Measurements from ENCODE around the gene CD22. TPM values are rescaled to one million over a fixed set of nuclear protein-coding genes. Genes with fewer than 3 reads are reported as not detected.

CD22 gene
- total and polyA plus RNA-seq, 10 of the 15 experiments (the other 5 are each of a cell fraction or from before 2014, with no cell fraction given): 23.0 to 344 (median 181) TPM

DNA sequence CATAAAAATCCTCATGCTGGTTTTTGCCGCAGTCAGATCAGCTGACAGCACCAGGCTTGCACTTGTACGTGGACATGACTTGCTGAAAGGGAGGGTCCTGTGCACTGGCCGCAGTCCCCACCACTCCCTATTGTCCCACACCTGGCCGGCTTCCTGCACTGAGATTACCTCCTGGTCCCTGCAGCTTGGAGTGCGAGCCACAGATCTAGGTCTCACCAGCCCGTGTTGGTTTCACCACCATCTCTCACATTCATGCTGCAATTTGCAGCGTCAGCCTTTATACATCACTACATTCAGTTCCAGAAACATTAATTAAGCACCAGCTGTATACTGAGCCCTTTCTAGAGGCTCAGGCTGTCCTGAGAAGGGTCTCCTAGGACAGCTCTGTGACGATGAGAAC is 15.0 kb upstream of the CD22 start (continued):
- TF ChIP-seq, protein P1, sequence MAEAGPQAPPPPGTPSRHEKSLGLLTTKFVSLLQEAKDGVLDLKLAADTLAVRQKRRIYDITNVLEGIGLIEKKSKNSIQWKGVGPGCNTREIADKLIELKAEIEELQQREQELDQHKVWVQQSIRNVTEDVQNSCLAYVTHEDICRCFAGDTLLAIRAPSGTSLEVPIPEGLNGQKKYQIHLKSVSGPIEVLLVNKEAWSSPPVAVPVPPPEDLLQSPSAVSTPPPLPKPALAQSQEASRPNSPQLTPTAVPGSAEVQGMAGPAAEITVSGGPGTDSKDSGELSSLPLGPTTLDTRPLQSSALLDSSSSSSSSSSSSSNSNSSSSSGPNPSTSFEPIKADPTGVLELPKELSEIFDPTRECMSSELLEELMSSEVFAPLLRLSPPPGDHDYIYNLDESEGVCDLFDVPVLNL (IDR thresholded peaks at IDR 0.05; ENCODE audit: low read depth, low read length): no peak
- TF ChIP-seq SUZ12 (IDR thresholded peaks at IDR 0.05; ENCODE audit: unreplicated experiment): no peak
- TF ChIP-seq EZH2 (IDR thresholded peaks at IDR 0.05; ENCODE audit: borderline replicate concordance, control insufficient read depth, low read depth, low read length): no peak
- TF ChIP-seq E4F1 (IDR thresholded peaks at IDR 0.05; ENCODE audit: borderline replicate concordance, partially characterized antibody): no peak
- no peak for TF ChIP-seq NFYB (IDR thresholded peaks at IDR 0.05; ENCODE audit: insufficient read depth, low read depth, low read length)
- TF ChIP-seq NFYA (IDR thresholded peaks at IDR 0.05; ENCODE audit: borderline replicate concordance, low read depth, low read length): no peak
- no peak for TF ChIP-seq SMC3 (IDR thresholded peaks at IDR 0.05; ENCODE audit: borderline replicate concordance, low read length)

- H3K9ac ChIP-seq (ENCODE audit: control insufficient read depth, insufficient read depth, low read length): no peak overlapping the region
- H3K79me2 ChIP-seq (ENCODE audit: control insufficient read depth, insufficient read depth, low read length): no peaks in the 10 kb centered on the region
- ATAC-seq: no peak
- intact Hi-C loops (cut with micrococcal nuclease; ENCODE audit: unreplicated experiment) (no loop called here), in situ Hi-C loops (cut with MboI) (no loop called here)
- ChIA-PET RAD21 (ENCODE audit: unreplicated experiment) (interaction anchor here (0.8 to 1.6 kb wide), 5 partner anchors 9 to 180 kb away, joined by 3 read pairs; partner anchors contain the start of gene FFAR1), SMC1A (ENCODE audit: uncharacterized antibody, unreplicated experiment) (interaction anchor here (0.5 to 11.0 kb wide), 6 partner anchors 7 to 154 kb away, joined by 3 to 122 read pairs (median 4); partner anchors contain the start of gene CD22), POLR2A (interaction anchor here (1.2 kb wide), 1 partner anchor 194 kb away, joined by 3 read pairs; no protein-coding TSS in a partner anchor), CTCF (interaction anchor here (0.6 to 2.5 kb wide), 10 partner anchors 13 to 180 kb away, joined by 3 to 9 read pairs (median 4); partner anchors contain the start of gene FFAR1)
- no peaks in the 10 kb centered on the region for H3K9me3 ChIP-seq (replicated peaks; ENCODE audit: control insufficient read depth, insufficient read depth, low read length)
- no peaks in the 10 kb centered on the region for H4K20me1 ChIP-seq (ENCODE audit: control insufficient read depth, insufficient read depth)
- H3K36me3 ChIP-seq (ENCODE audit: control insufficient read depth in 2 of 2, insufficient read depth in 2 of 2, low read length in 1 of 2): no peaks in the 10 kb centered on the region
- DNase-seq (ENCODE audit: low read depth, low spot score): no peak
- H3K27ac ChIP-seq (ENCODE audit: control insufficient read depth, insufficient read depth): no peak overlapping the region
- no peak overlapping the region for H3K4me2 ChIP-seq (ENCODE audit: control insufficient read depth, insufficient read depth)
- no peak for FAIRE-seq
- no peak overlapping the region for H3K4me3 ChIP-seq
- WGBS (ENCODE audit: insufficient coverage, insufficient replicate concordance, low lambda C conversion rate, missing lambda C conversion rate): 71% methylated on average over 10 of the region's 10 CpGs
- no peaks in the 10 kb centered on the region for H3K27me3 ChIP-seq (replicated peaks in 1 of 2; ENCODE audit: control insufficient read depth in 2 of 2, insufficient read depth in 2 of 2, low read length in 1 of 2)
- no peak overlapping the region for H2AFZ ChIP-seq (ENCODE audit: control insufficient read depth, low read depth, low read length)
- no TSS peak for BruUV-seq (replicated peaks)
- peaks cover 11% of the 10 kb centered on the region for H3K4me1 ChIP-seq (ENCODE audit: control insufficient read depth, insufficient read depth, low read length)
- TF ChIP-seq MTA3 (IDR thresholded peaks at IDR 0.05; ENCODE audit: borderline replicate concordance, low read length) (no peak), ETV6 (conservative IDR thresholded peaks at IDR 0.05 in 1 of 2, IDR thresholded peaks at IDR 0.05 in 1 of 2; ENCODE audit: borderline replicate concordance in 1 of 2, low read depth in 1 of 2) (no peak), POLR2A (IDR thresholded peaks at IDR 0.05; ENCODE audit: low read depth, low read length) (no peak), IKZF2 (IDR thresholded peaks at IDR 0.05) (no peak), NFXL1 (IDR thresholded peaks at IDR 0.05; ENCODE audit: borderline replicate concordance) (no peak), SREBF2 (IDR thresholded peaks at IDR 0.05; ENCODE audit: low read length) (no peak), STAT3 (IDR thresholded peaks at IDR 0.05; ENCODE audit: low read depth, low read length) (no peak), GABPA (IDR thresholded peaks at IDR 0.05; ENCODE audit: low read depth) (no peak), MXI1 (IDR thresholded peaks at IDR 0.05; ENCODE audit: low read depth, low read length) (no peak)
Measured at GRCh38 chr19:35314858-35315470, 14.0 kb upstream of the CD22 start.
